A549 (cell line): Measurements from ENCODE around the gene ZNF429.

Experiments
- CTCF ChIP-seq: fragments of >200 bp; sonication (Bioruptor Twin); formaldehyde crosslinking; IDR thresholded peaks from 3 replicates; pipeline ENCODE4 v1.5.1; 2016
- ELK1 ChIP-seq: fragments of 150-350 bp; IDR thresholded peaks from 2 replicates; pipeline ENCODE4 v1.6.1; 2014; ENCODE audit warnings: low read depth, mild to moderate bottlenecking, low read length
- EP300 ChIP-seq, 2 experiments: fragments of >200 bp; sonication (Bioruptor Twin); formaldehyde crosslinking; IDR thresholded peaks; 2 replicates in 1 of 2; 3 replicates in 1 of 2; pipeline ENCODE4 v1.6.1; 2016 to 2017
- ESRRA ChIP-seq: fragments of 150-350 bp; IDR thresholded peaks from 2 replicates; pipeline ENCODE4 v1.6.1; 2014; ENCODE audit warnings: mild to moderate bottlenecking, low read length, borderline replicate concordance
- FOXS1 ChIP-seq: fragments of 250-450 bp; sonication (Bioruptor Pico); IDR thresholded peaks from 2 replicates; pipeline ENCODE4 v1.5.0; 2020; ENCODE audit warnings: mild to moderate bottlenecking, moderate library complexity
- MAZ ChIP-seq: fragments of 150-350 bp; IDR thresholded peaks from 2 replicates; pipeline ENCODE4 v1.6.1; 2014; ENCODE audit warnings: antibody characterized with exemption, low read depth, low read length, borderline replicate concordance
- POLR2A ChIP-seq: IDR thresholded peaks from 2 replicates; pipeline ENCODE4 v1.6.1; 2012; ENCODE audit warnings: mild to moderate bottlenecking, low read length
- RAD21 ChIP-seq, 2 experiments: fragments of >200 bp in 1 of 2; sonication (Bioruptor Twin) in 1 of 2; formaldehyde crosslinking in 1 of 2; IDR thresholded peaks in 1 of 2; conservative IDR thresholded peaks in 1 of 2; 2 replicates in 1 of 2; 3 replicates in 1 of 2; pipeline ENCODE4 v1.6.1; 2012 to 2018; ENCODE audit warnings: inconsistent platforms in 1 of 2
- RNF2 ChIP-seq: fragments of 200-600 bp; sonication (generic); IDR thresholded peaks from 2 replicates; pipeline ENCODE4 v1.6.1; 2016; ENCODE audit warnings: low read depth, mild to moderate bottlenecking, antibody characterized with exemption, moderate library complexity, borderline replicate concordance
- SREBF2 ChIP-seq: fragments of 450-650 bp; IDR thresholded peaks from 2 replicates; pipeline ENCODE4 v1.6.1; 2014; ENCODE audit warnings: mild to moderate bottlenecking, moderate library complexity

- TF ChIP-seq RAD21 (conservative IDR thresholded peaks at IDR 0.05 in 1 of 2, IDR thresholded peaks at IDR 0.05 in 1 of 2) (no peak), CTCF (no peak), EP300 (IDR thresholded peaks at IDR 0.05) (no peak), POLR2A (no peak), ELK1 (no peak), FOXS1 (CRISPR knock-in tag) (no peak), ESRRA (no peak), MAZ (no peak), SREBF2 (no peak), RNF2 (no peak)
Measured at GRCh38 chr19:21590867-21591266, 85.5 kb downstream of the ZNF429 start.
